Fibroblast of skin of right biceps (primary cell): Measurements from ENCODE around the gene LDLRAD4.

ENCODE experiments used
- DNase-seq: peaks from one replicate; pipeline ENCODE4 v3.0.0-alpha.2; 2013

The LDLRAD4 gene

GRCh38 chr18:13232086-13232917 lies 13.7 kb downstream of the LDLRAD4 start:
- no peak for DNase-seq

GRCh38 chr18:13232971-13233786 lies 14.6 kb downstream of the LDLRAD4 start:
- DNase-seq: no peak

GRCh38 chr18:13233787-13234783 lies 15.5 kb downstream of the LDLRAD4 start:
- DNase-seq: no peak

- peak; percentile 23 for DNase-seq
Observed at GRCh38 chr18:13235421-13235831, 16.9 kb downstream of the LDLRAD4 start.

- DNase-seq: no peak
Observed at GRCh38 chr18:13235981-13236380, 17.4 kb downstream of the LDLRAD4 start.

GRCh38 chr18:13236411-13236810 lies 17.9 kb downstream of the LDLRAD4 start:
- no peak for DNase-seq

- no peak for DNase-seq
Observed at GRCh38 chr18:13237073-13237472, 18.5 kb downstream of the LDLRAD4 start.

GRCh38 chr18:13237641-13238040 lies 19.1 kb downstream of the LDLRAD4 start:
- no peak for DNase-seq

- DNase-seq: no peak
Observed at GRCh38 chr18:13239171-13239956, 20.8 kb downstream of the LDLRAD4 start.

- no peak for DNase-seq
Observed at GRCh38 chr18:13240060-13240725, 21.6 kb downstream of the LDLRAD4 start.

GRCh38 chr18:13241083-13241892 lies 22.7 kb downstream of the LDLRAD4 start:
- DNase-seq: no peak

GRCh38 chr18:13241893-13242175 lies 23.3 kb downstream of the LDLRAD4 start:
- no peak for DNase-seq

GRCh38 chr18:13242797-13243196 lies 24.2 kb downstream of the LDLRAD4 start:
- no peak for DNase-seq

- no peak for DNase-seq
Observed at GRCh38 chr18:13243363-13243762, 24.8 kb downstream of the LDLRAD4 start.

GRCh38 chr18:13244135-13244534 lies 25.6 kb downstream of the LDLRAD4 start:
- no peak for DNase-seq

- DNase-seq: no peak
Observed at GRCh38 chr18:13245481-13246000, 27.0 kb downstream of the LDLRAD4 start.

GRCh38 chr18:13246121-13246520 lies 27.6 kb downstream of the LDLRAD4 start:
- no peak for DNase-seq

- DNase-seq: no peak
Observed at GRCh38 chr18:13246591-13246990, 28.0 kb downstream of the LDLRAD4 start.

GRCh38 chr18:13247506-13247905 lies 28.9 kb downstream of the LDLRAD4 start:
- no peak for DNase-seq

- DNase-seq: no peak
Observed at GRCh38 chr18:13252686-13253410, 34.3 kb downstream of the LDLRAD4 start.
